HG03354 (cell line): ENCODE results near the gene EFCAB6.

ENCODE experiments used
- ATAC-seq: cut with Tn5 transposase; IDR thresholded peaks from one replicate; pipeline ENCODE4 v1.9.1; 2021; ENCODE audit warnings: mild to moderate bottlenecking; ENCODE audit not compliant: unreplicated experiment, poor library complexity, severe bottlenecking

EFCAB6 gene

DNA sequence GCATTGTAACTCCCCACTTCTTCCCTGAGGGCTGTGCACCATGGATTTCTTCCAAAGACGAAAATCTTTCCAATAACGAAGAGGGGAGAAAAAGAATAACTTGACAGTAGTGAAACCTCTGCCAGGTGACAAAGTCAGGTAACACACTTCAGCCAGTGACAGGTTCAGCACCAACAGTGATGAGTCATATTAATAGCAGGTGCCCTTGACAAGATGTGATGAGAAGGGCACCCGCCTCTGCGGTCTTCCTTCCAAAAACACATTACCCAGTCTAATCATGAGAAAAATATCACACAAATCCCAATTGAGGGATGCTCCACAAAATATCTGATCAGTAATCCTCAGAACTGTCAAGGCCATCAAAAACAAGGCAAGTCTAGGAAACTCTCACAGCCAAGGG, 157.8 kb downstream of the EFCAB6 start:
- no peak for ATAC-seq

DNA sequence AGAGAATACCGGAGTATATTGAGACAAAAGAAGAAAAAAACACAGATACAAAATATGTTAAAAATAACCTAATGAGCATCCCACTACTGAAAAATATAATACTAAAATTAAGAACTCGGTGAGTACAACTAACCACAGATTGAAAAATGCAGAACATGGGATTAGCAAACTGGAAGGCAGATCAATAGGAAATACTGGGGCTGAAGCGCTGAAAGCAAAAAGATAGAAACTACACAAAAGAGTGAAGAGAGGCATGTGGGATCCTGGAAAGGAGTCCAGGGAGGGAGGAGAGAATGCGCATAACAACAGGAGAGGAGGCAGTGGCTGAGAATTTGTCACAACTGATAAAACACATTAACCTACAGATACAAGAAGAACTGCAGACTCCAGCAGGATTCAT, 159.3 kb downstream of the EFCAB6 start:
- no peak for ATAC-seq

DNA sequence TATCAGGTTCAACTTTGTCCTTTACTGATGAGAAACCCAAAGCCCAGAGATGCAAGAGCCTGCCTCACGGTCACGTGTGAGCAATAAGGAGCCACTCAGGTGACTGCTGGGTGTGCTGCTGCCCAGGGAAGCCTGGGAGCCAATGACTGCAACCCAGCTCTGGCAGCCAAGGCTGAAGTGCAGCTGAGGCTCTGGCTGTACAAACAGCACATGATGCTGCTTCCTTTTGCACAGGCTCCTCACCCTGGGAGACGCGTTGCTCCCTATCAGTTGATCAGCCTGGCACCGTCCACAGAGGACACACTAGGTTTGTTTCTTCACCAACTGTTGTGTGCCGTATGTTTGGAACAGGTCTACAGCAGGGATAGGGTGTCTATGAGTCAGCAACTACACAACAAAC, 168.7 kb downstream of the EFCAB6 start:
- no peak for ATAC-seq

DNA sequence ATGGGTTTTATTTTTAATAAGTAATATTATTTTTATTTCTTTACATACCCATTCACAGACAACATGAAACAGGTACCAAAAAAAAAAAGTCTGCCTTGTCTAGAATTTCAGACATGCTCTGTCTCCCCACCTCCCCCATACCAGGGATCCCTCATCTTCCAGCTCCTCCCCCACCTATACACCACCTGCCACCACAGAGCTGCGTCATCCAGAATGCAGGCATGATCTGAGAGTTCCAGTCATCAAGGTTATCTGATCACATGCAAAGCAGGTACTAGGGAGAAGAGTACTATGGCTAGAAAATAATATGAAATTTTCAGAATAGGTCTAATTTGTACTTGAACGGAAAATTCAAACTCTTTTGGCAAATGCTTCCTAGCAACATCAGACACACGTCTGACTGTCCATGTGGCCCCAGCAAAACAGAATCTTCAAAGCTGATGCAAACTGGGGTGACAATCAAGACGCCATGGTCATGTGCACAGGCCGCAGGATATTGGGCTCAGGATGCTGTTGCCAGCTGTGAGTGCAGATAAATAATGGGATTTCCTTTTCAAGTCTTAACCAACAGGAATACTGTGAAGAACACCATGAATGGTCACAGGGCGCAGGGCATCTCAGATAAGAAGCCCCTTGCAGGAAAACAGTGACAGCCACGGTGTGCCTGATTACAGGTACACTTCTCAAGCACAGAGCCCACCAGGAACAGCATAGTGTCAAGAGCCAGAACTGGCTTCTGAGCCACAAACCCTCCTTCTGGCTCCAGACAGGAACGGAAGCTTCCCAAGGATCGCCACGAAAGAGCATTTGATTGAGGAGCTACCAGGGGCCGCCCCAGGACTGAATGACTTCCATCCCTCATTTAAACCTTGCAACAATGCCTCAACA, 169.5 kb downstream of the EFCAB6 start:
- no peak for ATAC-seq

DNA sequence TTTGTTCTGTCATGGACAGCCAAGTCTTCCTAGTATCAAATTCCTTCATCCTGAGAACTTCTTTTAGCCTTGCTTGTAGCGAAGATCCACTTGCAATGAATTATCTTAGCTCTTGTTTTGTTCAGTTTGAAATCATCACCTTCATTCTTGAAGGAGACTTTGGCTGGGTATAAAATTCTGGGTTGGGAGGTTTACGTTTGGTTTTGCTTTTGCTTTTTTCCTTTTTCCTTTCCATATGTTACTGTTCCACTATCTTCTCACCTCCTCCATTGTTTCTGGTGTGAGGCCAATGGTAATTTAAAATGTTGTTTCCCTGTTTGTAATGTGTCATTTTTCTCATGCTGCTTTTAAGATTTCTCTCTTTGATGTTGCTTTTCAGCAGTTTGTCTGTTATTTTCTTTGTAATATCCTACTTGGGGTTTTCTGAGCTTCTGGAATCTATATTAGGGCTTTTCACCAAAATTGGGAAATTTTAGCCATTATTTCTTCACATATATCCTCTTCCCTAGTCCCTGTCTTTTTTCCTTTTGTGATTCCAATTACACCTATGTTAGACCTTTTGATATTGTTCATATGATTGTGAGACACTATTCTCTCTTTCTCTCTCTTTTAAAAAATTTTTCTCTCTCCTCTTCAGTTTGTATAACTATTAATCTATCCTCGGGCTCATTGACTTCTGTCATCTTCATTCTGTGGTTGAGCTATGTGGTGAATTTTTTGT, 172.7 kb downstream of the EFCAB6 start:
- ATAC-seq = no peak

DNA sequence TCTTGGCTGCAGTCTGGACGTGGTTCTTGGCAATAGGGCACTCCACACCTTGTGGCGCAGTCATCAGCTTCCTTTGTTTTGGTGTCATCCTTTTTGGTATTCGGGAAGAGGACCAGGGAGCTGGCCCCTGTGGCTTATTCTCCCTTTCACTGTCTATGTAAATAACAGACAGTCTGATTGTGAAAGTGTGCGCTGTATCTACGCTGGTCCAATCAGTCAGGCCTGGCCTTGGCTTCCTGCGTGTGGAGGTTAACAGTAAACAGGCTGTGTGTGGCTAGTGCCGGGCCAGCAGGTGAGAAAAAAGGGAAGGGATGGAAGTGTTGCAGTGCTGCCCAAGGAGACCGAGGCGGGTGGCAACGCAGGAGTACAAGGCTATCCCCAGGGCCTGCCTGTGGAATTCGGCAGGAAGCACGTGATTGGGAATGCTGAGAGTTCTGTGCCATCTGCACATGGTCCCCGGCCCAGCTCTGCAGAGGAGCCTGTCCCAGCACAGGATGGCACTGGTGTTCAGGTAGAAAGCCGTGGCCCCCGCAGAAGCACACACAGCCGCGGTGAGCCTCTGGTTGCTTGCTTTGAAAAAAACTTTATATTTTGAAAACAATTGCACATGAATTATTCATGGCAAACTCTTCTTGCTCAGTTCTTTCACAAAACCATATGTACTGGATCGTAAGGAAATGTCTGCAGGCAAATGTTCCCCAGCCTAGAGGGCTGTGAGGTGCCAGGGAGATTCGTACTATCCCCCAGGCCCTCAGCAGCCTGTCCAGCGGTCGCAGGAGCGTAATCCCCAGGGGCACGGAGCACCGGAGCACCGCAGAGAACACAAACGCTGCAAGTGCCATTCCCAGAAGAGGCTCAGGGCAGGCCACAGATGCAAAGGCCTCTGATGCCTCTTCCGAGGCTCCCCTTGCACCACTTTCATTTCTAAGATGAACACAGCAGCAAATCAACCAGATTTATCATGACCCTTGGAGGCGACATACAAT, 174.5 kb downstream of the EFCAB6 start:
- ATAC-seq = no peak

DNA sequence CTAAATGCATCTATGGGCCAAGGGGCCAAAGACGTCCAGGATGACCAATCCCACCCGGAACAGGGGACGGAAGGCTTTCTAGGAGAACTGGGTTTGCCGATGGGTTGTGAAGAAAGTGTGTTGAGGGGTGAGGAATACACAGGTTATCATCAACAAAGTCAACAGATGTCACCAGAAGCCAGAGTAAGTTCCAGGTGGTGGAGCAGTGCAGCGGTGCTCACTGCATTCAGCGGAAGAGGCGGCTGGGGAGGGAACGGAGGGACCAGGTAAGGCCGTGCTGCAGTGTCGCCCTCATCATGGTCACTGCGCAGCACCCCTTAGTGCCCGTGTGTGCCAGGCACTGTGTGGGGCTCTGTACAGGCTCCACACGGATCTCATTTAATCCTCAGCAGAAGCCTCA, 176.0 kb downstream of the EFCAB6 start:
- ATAC-seq = no peak

DNA sequence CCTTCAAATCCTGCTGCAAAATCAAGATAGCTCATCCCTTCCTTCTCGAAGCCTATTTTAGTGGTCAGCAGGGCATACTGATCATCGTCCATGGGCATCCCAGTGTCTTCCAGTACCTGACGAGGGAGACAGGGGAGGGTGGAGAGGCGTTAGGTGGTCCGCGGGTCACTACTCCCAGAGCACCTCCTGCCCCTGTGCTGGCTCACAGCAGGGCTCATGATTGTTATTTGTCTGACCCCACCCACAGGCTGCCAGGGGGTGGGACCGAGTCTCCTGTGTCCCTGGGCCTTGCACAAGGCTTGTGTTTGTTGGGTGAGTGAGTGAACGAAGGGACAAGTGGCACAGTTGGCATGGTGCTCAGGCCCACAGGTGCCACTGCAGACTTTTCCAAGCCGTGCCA, 177.0 kb downstream of the EFCAB6 start:
- no peak for ATAC-seq

DNA sequence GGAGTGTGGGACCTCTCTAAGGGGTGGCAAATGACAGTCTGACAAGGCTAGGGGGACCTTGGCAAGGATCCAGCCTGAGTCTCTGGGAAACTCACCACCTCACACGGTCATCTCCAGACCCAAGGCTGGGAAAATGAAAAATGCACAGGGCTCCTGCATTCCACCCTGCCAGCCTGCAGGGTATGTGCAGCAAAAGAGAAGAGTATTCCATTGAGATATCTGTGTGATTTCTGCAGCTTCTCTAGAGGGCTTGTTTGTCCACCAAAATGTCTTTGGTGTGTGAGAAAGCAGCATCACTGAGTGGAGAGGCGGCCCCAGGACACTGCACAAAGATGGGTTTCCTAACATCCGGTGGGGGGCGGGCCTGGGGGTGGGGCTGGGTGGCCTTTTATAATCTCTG, 177.8 kb downstream of the EFCAB6 start:
- ATAC-seq = no peak

DNA sequence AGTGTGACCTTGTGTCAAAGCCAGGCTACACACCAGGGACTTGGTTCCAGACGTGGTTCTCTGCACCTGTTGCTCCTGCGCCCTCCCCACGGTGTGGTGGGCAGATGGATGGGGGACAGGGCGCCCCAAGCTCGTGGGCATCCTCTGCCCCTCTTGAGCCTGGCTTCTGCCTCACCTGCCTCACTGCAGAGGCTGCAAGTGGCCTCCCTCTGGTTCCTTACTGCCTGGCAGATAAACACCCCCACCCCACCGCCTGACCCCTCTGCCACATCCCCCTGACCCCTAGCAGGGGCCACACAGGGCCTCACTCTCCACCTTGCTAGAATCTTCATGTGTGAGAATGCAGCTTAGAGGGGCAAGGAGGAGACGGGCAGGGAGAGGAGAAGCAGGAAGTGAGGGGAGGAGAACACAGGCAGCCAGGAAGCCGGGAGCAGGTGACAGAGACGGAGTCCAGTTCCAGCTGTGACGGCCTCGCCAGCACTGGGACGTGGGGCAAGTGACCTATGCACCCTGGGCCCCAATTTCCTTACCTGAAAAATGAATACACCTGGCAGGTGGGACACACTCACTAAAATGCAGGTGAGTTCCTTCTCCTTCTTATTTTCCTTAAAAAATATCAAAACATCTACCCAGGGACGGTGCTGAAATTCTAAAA, 178.3 kb downstream of the EFCAB6 start:
- no peak for ATAC-seq

DNA sequence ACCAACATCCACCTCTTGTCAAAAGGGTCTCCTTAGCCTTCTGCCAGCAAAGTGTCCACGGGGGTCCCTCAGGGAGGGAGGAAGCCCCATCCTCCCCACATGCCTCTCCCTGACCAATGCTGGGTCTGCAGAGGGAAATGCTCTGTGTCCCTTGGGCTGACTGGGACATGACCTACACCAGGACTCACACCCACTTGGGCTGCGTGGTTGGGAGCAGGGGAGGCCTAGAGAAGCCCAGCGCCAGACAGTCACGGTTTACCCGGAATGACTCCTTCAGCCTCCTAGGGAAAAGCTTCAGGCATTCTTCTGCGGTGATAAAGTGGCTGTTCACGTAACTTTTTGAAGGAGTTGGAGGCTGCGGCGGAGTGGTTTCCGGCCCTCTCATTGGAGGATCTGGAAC, 180.3 kb downstream of the EFCAB6 start:
- ATAC-seq = no peak

DNA sequence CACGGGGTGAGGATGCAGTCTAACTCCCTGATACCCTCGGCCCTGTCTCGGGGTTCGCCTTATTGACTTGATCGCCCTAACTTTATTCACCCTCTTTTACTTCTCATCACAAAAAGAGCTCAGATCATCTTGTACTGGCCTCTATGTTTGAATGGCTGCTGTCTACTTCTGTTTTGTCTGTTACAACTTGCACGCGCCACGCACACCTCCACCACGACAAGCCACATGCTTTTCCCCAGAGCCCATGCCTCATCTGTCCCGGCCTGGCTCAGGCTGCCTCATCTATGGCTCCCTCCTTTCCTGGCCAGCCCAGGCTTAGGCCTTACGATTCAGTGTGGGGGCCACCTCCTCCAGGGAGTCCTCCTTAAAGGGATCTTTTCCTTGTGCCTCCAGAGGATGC, 180.9 kb downstream of the EFCAB6 start:
- no peak for ATAC-seq

DNA sequence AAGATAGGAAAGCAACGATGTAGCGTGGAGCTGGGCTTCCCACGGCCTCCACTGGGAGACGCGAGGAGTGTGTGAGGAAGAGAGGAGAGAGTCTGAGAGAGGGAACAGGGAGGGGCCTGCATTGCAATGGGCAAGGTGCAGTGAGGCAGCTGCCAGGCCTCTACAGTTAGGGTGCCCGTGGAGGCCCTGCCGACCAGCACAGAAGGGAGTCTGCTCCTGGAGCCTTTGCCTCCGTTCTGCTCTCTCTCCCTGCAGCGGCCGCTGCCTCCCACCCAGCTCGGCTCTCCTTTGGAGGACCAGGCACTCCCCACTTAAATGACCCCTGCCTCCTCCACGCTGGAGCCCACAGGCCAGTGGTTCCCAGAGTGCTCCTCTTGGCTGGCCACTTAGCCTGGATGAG, 181.7 kb downstream of the EFCAB6 start:
- ATAC-seq = no peak

DNA sequence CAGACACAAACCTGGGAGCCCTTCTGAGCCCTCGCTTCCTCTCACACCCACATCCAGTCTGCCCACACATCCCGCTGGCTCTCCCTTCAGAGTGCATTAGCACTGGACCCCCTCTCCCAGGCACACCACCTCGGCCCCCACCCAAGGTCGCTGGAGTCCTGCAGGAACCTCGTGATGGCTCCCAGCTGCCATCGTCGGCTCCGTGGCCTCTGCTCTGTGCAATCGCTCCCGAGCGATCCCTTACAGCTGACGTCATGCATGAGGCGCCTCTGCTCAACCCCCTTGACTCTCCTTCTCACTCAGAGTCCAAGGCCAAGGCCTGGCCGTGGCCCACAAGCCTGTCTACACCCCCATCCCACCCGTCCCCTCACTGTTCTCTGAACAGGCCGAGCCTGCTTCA, 183.9 kb downstream of the EFCAB6 start:
- ATAC-seq = no peak

DNA sequence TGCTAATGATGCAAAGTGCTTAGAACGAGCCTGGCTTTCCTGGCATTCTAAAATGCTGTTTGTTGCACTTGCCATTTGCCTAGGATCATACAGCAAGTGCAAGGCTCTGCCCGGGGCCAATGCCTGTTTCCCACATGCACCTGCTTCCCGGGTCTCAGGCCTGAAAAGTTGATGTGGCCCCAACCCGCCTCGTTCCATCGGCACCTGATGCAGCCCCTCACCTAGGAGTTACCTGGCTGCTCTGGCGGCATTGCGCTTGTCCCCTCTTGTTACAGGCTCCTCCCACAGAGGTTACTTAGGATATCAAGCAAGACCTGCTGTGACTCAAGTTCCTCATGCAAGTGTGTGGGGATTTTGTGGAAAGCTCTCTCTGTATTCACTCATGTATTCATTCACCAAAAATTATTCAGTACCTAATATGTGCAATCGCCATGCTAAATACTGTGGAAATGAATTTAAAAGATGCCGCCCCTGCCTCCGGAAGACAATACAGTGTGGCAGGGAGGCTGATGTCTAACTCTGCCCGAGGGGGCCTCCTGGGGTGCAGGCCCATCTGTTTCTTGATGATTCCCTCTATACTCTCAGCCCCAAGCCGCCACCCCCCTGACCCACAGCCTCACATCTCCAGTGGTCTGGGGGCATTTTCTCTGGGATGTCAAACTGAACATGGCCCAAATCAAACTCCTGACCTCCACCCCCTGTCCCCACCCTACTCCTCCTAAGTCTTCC, 184.5 kb downstream of the EFCAB6 start:
- ATAC-seq = no peak

DNA sequence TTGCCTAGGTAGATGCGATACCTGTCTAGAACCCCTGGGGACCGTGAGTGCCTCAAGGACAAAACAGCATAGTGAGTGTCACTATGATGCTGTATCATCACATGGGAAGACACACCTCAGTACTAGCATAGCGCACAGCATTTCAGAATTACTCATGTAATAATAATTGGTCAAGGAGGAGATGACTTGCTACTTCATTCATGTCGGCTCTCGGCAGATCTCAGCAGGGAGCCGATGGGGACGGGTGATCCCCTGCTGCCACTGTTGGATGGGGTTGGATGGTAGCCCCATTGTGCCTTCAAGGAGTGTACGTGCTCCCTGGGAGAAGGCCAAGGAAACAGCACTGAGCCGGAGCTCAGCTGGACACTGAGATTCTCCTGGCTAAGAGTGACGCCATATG, 186.9 kb downstream of the EFCAB6 start:
- ATAC-seq = no peak

DNA sequence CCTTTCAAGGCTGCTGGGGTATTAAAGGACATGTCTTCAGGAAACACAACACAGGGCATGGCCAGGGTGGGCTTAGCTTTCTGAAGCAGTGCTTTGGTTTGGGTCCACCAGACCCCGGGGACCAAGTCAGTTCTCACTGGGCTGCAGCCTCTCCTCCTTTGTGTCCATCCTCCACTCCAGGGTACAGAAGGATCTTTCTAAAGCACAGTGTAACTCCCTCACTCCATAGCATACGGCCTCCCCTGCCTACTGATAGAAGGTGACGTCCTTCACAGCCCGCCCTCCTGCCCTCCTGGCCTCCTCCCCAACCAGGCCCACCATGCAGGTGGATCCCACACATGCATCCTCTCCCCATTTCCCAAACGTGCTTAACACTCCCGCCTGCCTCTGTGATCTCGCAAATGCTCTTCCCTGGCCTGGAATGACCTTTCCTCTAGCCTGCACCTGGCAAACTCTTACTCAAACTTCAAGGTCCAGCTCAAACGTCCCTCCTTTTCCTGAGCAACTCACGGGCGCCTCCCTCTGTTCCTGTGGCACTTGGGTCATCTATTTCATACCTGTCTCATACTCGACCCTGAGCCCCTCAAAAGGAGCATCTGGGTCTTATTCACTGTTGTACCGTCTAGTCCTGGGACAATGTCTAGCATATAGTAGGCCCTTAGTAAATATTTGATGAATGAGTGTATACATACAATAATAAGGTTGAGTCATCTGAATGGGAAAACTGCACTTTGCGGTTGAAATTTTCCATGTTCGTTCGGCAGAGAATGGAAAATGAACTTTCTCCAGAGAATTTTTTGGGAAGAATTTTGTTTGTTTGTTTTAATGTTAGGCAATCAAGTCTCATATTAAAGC, 187.7 kb downstream of the EFCAB6 start:
- no peak for ATAC-seq

DNA sequence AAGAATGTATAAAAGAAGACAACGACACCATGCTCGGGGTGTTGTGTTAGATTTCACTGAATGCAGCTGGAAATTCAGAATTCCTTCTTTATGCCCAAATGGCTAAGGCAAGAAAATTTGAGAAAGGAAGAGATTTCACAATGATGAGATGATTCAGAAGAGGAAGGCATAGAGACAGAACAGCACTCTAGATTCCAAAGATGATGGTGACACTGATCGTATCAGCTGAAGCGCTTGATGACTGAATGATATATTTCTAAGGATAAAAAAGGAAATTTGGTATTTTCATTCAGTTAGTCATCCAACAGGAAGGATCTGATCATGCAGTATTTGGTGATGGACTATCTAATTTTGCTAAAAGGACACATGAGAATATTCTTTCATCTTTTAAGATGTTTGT, 189.2 kb downstream of the EFCAB6 start:
- no peak for ATAC-seq
